ENCODE results near the gene KEL.
A peak's percentile ranks its signal among the peaks of the same experiment; 100 is the strongest.
"Not testable (repeated sequence)": the region's sequence is repeated elsewhere in the genome, so short reads cannot be mapped to it uniquely, and the experiment has no call there.

Gene KEL

DNA sequence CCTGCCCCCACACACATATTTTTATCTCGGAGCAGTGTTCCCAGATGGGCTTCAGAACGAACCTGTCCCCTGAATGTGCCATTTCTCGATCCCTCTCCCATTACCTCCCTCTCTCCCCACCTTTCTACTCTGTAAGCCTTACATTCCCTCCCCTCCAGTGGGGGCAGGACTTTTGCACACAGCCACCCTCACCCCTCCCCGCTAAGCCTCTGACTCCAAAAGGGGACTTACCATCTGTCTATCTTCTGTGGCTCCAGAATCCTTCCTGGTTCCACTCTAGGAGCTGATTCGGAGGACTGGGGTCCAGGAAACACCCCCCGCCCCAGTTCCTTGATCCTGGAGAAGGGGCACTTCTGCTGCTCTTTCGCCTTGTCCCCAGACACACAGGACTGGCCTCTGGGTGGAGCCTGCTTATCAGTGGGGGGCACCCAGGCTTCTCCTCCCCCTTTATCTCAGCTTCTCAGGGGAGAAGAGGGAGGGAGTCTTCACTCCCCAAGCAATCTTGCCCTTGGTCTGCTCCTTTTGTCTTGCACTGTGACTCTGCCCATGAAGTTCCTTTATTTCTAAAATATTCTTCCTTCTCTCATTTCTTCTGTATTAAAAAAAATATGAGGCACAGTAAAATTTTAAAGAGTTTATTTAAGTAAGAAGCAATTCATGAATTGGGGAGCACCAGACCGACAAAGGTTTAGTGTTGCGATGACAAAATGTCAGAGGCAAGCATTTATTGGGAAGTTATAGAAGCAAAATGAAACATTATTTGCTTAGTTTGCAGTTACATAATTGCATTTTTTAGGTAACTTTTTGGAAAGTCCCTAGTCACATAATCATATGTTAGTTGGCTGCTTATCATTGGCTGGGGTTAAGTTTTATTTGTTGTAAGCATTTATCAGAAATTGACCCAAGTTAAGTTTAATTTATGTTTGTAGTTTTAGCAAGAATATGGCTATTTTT lies at the start of gene KEL:
KEL (minus strand) TSS at position 391 of the 954 bp plus-strand sequence; CDS start at position 234, 157 bp downstream.
- DNase-seq (ENCODE audit: low read depth, low spot score) = no peak

DNA sequence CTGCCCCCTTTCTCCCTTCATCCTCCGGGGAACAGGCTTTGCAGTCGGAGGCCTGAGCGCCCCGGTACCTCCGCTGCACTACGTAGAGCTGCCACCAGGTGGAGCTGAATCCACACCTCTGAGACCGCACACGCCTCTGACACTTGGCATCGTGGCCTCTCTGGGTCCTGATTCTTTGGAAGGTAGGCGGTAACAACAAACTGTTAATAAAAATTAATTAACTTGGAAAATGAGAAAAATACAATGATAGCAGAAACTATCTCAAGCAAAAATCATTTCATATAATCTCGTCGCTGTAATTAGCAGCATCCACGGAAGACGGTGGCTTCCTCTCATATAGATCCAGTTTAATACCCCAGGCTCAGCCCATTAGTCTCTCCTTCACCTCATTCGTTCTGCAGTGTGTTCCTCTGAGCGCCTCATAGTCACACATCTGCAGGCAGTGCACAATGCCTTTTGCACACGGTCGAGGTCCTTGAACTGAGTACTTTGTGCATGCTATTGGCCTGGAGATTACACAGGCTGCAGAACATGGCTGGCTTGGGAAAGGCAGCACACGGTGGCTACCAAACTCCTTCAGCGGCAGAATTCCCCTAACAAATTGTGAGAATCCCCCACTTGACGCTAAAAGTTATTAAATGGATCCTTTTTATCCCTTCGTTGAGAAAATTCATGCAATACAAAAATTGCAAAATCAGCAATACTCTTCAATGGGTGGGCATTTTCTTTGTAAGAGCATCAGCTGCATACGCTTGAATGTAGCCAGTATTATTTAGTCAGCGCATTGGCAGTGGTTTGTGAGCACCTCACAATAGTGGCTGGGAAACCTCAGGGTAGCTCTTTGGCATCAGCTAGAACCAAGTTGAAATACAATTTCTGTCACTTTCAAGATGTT lies 46.1 kb upstream of the KEL start:
- DNase-seq (ENCODE audit: low read depth, low spot score) = peak; percentile 61

DNA sequence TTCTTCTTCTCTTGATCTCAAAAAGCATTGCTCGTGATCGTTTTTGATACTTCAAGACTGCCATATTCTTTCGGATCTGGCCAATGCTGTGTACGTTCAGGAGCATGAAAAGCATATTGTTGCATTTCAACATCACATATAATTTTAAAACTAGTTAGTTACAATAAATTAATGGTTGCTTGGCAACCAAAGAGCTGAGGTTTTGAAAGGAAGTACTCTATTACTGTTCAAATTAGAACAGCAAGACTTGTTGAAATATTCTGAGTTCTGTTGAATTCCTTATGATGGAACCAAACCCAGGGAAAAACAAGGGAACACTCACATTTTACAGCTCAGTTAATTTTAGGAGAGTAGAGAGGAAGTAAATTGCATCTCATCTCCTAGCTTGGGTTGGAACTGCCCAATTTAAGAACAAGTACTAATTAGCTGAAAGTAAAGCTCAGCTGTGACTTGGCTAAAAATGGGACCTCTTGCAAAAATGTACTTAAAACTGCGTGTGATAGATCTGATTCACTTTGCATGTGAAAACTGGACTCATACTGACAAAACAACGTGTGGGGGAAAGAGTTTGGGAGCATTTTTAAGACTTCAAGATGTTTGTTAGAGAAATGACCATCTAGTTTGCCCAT lies 43.6 kb upstream of the KEL start:
- no peak for DNase-seq (ENCODE audit: low read depth, low spot score)

GRCh38 chr7:143003393-143004051 lies 41.4 kb upstream of the KEL start:
- DNase-seq (ENCODE audit: low read depth, low spot score) = no peak

DNA sequence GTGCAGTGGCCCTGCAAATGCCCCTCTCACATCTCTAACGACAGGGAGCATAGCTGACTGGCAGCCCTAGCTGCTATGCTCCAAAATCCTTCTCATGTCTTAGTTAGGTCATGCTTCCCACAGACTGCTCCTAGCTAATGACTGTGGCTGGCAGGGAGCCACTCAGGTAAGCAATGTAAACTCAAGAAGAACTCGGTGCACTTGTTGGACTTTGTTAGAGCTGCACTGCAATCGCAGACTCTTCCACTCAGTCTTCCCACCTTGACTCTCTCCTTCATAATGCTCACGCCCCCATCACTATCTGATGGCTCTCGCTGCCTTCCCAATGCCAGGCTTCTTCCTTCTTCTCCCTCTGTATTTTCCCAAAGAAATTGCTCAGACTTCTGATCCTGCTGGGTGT lies 40.7 kb upstream of the KEL start:
- DNase-seq (ENCODE audit: low read depth, low spot score) = no peak

DNA sequence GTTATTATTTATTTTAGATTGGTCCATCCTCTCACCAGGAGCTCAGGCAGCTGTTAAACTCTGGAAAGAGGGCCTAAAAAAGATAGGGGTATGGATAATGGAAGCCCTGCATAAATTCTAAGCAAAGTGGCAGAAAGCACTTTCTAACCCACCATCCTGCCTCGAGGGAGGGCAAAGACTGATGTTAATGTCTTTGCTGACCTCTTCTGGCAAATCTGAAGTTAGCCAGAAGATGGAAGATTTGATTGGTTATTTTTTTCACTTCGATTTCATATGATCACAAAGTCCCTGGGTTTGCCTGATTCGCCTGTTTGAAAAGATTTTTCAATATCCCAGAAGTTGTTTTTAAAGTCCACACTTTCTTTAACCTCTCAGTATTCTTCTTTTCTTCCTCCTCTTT lies 39.9 kb upstream of the KEL start:
- no peak for DNase-seq (ENCODE audit: low read depth, low spot score)

- DNase-seq (ENCODE audit: low read depth, low spot score) = no peak
Measured at GRCh38 chr7:143000648-143001047, 38.5 kb upstream of the KEL start.

- DNase-seq (ENCODE audit: low read depth, low spot score) = no peak
Measured at GRCh38 chr7:142999793-143000192, 37.6 kb upstream of the KEL start.

GRCh38 chr7:142998966-142999365 lies 36.8 kb upstream of the KEL start:
- DNase-seq (ENCODE audit: low read depth, low spot score) = no peak

DNA sequence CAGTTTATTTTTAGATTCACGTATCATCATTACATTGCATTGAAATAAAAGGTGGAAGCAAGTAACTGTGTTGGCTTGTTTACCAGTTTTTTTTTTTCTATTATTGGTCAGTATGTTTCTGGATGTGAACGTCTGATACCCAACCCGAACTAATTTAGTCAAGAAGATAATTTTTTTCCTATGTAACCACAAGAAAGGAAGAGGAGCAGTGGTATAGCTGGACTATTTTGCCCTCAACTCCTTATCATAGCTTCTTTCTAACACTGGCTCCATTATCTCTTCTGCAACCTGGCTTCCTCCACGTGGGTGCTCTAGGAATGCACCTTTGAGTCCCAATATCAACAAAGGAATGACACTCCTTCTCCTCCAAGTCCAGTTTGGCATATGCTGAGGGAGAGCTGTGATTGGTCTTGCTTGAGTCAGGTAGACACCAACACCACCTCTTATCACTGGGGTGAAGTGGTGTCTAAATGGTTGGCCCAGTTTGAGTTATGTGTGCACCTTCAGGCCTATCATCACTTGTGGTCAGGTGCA lies 35.4 kb upstream of the KEL start:
- DNase-seq (ENCODE audit: low read depth, low spot score) = no peak

DNA sequence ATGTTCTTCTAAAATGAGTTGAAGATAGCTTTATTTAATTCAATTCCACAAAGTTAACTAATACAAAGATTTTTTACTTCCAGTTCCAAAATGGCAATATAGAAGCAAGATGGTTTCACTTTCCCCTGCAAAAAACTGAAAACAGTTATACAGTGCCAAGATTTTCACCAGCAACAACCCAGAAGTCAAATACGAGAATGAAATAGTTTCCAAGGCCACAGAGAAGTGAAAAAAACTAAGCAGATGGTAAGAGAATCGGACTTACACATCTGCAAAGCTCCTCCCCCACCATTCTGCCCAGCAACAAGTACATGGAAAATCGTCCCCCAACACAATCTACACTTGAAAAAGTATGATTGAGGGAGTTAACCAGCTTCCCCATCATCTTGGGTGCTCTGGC lies 30.3 kb upstream of the KEL start:
- DNase-seq (ENCODE audit: low read depth, low spot score) = no peak

DNA sequence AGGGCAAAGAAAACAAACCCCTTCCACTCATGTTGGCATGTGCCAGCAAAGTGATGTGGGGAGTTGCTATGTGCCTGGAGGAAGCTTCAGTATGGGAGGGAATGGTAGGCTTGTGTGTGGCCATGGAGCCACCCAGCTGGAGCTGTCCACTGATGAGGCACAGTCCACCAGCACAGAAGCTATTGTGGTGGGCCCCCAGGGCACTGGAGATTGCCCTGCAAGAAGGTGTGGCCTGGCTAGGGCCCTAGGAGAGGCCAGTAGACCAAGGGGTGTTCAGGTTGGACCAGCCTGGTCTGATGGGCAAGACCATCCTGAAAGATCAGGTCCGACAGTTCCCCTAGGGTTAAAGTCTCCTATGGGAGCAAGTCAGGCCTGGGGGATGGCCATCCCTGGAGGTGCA lies 22.1 kb upstream of the KEL start:
- DNase-seq (ENCODE audit: low read depth, low spot score) = no peak

DNA sequence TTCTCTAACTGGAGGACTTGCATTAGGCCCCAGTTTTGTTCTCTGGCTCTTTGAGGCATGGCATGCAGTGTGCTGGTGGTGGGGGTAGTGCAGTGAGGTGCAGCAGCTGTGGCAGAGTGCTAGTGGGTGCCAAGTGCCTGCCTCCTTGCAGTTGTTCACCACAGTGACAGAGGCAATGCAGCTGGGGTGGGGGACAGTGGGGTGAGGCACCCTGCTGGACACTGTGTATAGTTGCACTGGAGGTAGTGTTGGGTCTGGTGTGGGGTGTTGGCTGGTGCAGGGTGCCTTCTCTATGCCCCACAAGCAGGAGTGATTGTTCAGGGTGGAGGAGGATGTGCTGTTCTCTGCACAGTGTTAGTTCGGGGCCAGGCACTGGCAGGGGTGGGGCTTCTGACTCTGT lies 21.7 kb upstream of the KEL start:
- no peak for DNase-seq (ENCODE audit: low read depth, low spot score)

DNA sequence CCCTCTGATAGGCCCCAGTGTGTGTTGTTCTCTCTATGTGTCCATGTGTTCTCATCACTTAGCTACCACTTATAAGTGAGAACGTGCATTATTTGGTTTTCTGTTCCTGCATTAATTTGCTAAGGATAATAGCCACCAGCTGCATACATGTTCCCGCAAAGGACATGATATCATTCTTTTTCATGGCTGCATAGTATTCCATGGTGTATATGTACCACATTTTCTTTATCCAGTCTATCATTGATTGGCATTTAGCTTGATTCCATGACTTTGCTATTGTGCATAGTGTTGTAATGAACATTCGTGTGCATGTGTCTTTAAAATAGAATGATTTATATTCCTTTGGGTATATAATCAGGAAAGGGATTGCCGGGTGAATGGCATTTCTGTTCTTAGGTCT lies 16.2 kb upstream of the KEL start:
- not testable (repeated sequence) for DNase-seq (ENCODE audit: low read depth, low spot score)

DNA sequence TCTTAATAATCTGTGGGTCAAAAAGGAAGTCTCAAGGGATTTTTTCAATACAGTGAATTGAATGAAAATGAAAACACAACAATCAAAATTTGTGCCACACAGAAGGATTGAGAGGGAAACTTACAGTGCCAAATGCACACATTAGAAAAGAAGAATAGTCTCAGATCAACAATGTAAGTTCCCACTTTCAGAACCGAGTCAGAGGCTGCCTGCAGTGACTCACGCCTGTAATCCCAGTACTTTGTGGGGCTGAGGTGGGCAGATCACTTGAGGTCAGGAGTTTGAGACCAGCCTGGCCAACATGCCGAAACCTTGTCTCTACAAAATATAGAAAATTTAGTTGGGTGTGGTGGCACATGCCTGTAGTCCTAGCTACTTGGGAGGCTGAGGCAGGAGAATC lies 12.5 kb upstream of the KEL start:
- DNase-seq (ENCODE audit: low read depth, low spot score) = no peak

DNA sequence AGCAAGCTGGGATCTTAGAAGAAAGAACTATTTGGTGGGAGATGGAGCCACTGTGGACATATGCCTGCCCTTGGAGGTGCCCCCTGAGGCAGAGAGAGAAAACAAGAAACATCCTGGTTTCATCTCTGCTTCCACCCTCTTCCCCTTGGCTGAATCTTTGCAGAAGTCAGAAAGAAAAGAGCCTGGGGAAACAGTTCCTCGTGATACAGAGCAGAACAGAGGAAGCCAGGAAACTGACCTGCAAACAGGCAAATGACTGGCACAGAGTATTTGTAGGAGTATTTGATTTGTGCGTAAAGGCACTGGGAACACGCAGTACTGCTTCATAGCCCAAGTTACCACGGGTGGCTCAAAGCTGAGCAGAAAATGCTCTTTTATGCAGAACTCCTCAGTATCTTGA lies 7.0 kb upstream of the KEL start:
- no peak for DNase-seq (ENCODE audit: low read depth, low spot score)

- DNase-seq (ENCODE audit: low read depth, low spot score) = no peak
Measured at GRCh38 chr7:142968229-142968628, 6.1 kb upstream of the KEL start.

DNA sequence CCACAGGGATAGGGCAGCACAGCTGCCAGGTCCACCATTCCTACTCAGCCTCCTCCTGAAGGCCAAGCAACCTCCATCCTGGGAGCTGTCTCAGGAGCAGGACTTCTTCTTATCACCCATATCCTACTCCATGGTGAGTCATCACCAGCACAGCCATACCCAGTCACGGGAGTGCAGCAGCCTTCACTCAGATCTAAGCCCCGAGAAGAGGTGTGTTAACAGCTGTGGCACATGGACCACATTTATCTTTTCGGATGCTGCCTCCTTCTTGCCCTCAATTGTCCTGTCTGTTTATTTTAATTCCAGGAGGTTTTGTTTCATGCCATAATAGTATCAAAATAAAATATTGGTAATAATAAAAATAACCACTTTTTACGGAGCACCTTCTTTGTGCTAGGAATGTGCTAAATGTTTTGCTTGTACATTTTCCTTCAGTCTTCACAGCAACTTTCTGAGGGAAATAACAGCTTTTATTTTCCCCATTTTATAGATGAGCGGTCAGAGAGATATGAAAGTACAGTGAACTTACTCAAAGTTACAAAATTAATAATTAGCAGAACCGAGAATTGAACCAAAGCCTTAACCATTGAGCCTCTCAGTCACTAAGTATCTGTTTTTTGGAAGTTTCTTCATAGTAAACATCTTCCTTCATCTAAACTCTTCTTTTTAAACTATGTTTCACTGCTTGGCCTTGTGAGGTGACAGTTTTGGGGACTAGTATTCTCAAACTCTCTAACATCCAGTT lies 2.5 kb upstream of the KEL start:
- no peak for DNase-seq (ENCODE audit: low read depth, low spot score)

DNA sequence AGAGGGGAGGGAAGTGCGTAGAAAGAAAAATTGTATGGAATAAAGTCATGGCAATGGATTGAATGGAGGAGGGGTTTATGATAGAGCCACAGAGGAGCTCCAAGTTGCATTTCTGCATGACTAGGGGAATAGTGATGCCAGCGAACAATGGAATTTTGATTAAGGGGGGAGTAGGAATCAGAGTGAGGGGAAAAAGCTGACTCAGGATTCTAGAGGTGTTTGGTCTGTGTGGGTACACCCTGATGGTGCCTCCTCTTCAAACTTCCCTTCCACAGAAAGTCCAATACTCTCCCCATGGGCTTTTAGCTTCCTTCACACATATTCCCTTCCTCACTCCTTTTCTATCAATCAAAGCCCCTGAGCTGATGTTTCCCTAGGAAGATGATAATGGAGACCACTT lies 1.8 kb upstream of the KEL start:
- no peak for DNase-seq (ENCODE audit: low read depth, low spot score)

GRCh38 chr7:142962991-142963390 lies 828 bp upstream of the KEL start:
- no peak for DNase-seq (ENCODE audit: low read depth, low spot score)

GRCh38 chr7:142961595-142961972 lies 579 bp downstream of the KEL start:
- no peak for DNase-seq (ENCODE audit: low read depth, low spot score)

All from activated naive CD8-positive, alpha-beta T cell treated with anti-CD3 and anti-CD28 coated beads, Interleukin-2, amount 50 U/mL, for 16 hours (primary cell).